ENCODE measurements around the gene SESTD1.
"Not testable (repeated sequence)": the region's sequence is repeated elsewhere in the genome, so short reads cannot be mapped to it uniquely, and the experiment has no call there.

Gene SESTD1

DNA sequence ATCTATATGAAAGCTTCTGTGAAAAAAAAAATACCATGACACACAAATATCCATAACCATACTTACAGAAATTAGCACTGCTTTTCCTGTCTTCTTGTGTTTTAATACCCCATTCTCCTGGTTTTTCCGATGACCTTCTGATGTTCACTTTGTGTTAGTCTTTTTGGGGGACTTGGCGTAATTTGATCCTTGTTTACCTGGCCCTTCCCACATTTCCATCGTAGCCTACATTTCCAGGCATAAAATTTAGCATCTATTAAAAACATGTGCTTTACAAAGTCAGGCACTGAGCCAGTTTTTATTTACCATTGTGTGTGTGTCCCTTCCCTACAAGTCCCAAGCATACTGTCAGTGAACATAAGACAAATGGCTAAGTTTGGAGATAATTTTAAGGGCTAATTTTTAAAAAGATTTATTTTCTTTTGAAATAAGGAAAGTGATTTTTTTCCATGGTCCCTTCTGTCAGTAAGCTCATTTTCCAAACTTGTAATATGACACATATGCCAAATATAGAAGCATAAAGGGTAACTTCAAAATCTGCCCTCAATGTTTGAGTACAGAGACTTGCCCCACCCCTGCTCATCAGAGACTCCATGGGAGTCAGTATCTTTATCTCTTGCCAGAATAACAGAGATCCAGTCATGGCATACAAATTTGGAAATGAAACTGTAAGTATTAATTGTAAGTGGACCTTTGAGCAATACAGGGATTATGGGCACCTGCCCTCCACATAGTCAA is 27.3 kb downstream of the SESTD1 start:
- DNase-seq: no peak

GRCh38 chr2:179235463-179236108 is 29.0 kb downstream of the SESTD1 start:
- no peak for DNase-seq

GRCh38 chr2:179234658-179235240 is 29.9 kb downstream of the SESTD1 start:
- no peak for DNase-seq

- no peak for DNase-seq
Measured at GRCh38 chr2:179233626-179234430, 30.8 kb downstream of the SESTD1 start.

DNA sequence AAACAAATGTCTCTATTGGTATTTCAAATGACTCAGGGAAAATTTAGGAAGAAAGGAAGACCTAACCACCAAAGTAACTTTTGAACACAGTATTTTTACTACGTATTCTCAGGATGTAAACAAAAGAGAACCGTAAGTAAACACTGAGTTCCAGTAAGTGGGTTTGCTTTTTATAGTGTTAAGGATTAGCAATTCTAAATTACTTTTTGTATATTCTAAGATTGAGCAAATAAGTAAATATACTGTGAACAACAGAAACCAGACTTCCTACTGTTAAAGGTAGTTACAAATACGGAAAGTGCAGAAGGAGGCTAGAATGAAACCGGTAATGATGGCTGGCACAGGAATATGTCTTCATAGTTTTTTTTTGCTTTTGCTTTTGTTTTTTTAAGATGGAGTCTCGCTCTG is 31.5 kb downstream of the SESTD1 start:
- no peak for DNase-seq

DNA sequence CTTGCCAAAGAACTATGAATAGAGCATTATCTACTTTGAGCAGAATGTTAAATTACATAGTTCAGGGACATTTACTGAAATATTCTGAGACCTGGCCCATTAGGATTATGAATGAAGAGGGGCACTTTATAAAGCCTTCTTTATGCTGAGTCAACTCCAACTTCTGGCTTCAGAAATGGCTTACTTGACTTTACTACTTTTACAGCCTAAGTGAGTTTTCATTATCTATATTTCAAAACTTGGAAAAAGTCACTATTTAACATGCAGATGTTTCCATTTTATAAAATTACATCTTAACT is 37.7 kb downstream of the SESTD1 start:
- DNase-seq: no peak

GRCh38 chr2:179226203-179226960 is 38.2 kb downstream of the SESTD1 start:
- no peak for DNase-seq

GRCh38 chr2:179224361-179224760 is 40.3 kb downstream of the SESTD1 start:
- DNase-seq: no peak

DNA sequence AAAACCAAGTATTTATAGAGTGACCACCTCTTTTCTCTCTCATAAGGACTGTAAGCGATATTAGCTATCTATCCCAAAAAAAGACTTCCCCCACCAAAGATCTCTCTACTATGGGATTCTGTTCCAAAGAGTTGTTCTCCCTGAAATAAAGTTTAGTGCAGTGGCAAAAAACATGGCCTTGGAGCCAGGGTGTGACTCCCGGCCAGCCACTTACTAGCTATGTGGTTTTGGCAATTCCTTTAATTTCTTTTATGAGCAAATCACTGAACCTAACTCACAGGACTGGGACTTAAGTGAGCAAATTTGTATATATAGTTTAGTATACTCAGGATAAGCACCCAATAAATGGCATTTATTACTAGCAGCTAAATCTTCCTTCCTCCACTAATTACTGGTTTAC is 42.6 kb downstream of the SESTD1 start:
- no peak for DNase-seq

DNA sequence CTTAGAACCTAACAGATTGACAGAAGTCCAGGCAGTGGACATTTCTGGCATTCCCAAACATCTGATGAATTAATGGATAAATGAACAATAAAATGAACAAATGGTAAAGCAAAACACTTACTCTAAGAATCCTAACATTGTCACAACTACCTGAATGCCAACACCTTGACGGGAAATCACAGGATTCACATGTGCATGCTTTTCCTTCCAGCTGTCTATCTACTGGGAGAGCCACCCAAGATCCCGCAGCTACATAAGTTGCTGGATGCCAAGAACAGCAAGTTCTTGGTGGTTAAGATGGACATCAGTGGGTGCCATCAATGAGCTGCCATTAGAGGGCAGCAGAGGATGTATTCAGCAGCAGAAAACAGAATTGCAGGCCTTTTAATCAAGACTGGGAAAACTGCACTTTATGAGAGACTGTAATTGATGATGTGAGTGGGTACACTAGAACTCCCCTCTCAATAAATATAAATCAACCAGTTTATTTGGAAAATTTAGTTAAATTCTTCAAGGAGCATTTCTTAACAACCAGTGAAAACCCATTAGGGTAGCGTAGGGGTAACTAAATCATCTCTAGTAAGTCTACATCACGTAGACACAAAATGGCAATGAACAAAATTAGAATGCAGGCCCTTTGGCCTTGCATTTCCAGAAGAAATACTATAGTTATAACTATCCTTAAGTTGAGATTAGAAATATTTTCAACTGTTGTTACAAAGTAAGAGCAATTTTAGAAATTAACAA is 45.6 kb downstream of the SESTD1 start:
- no peak for DNase-seq

GRCh38 chr2:179214671-179215070 is 50.0 kb downstream of the SESTD1 start:
- not testable (repeated sequence) for DNase-seq

GRCh38 chr2:179211355-179211754 is 53.3 kb downstream of the SESTD1 start:
- no peak for DNase-seq

GRCh38 chr2:179208277-179208676 is 56.4 kb downstream of the SESTD1 start:
- DNase-seq: not testable (repeated sequence)

GRCh38 chr2:179207047-179207446 is 57.6 kb downstream of the SESTD1 start:
- DNase-seq: no peak

GRCh38 chr2:179201869-179202268 is 62.8 kb downstream of the SESTD1 start:
- no peak for DNase-seq

- DNase-seq: not testable (repeated sequence)
Measured at GRCh38 chr2:179195926-179196590, 68.6 kb downstream of the SESTD1 start.

GRCh38 chr2:179195141-179195540 is 69.5 kb downstream of the SESTD1 start:
- no peak for DNase-seq

DNA sequence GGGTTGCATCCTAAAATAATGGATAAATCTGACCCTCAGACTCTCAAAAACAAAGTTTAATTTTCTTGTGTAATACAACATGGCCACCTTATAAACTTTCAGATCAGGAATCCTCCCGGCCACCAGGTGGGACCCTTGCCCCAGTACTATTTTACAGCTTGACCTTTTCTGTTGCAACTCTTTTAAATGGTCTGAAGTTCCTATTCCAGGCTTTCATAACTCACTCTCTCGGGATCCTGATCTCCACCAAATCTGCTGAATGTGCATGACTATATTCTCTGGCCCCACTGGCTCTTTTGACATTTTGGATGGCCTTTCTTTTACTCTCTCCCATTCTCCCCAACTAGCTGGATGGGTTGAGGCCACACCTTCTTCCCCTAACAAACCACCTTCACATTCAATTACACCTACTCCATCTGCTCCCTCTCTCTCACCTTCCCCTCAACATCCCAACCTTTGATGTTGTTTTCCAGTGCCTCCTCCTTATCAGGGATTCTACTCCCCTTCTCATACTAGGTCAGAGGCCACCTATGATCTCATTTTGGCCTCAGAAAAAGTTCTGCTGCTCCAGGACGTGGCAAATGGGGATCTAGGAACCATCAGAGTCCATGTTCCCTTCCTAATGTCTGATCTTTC is 70.8 kb downstream of the SESTD1 start:
- DNase-seq: no peak

DNA sequence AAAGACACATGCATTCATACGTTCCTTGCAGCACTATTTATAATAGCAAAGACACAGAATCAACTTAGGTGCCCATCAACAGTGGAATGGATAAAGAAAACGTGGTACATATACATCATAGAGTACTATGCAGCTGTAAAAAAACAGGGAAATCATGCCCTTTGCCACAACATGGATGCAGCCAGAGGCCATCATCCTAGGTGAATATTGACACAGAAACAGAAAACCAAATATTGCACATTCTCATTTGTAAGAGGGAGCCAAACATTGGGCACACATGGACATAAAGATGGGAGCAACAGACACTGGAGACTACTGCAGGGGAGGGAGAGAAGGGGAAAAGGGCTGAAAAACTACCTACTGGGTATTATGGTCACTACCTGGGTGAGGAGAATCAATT is 73.5 kb downstream of the SESTD1 start:
- no peak for DNase-seq

DNA sequence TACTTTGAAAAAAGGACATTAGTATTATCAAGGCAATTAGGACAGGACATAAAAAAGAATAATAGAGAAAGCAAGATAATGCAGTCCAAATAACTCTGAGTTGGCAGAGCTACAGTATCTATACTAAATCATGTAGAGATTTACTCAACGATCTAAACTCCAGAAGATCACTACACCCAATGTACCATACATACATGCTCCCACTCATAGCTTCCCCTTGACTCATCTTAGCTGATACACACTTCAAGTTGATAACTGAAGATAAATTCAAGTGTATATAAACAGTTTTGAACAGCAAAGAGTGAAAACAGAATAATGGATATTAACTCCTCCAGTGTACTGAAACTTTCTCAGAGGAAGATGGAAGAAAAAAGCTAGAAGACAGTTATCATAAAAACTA is 78.5 kb downstream of the SESTD1 start:
- DNase-seq: no peak

- no peak for DNase-seq
Measured at GRCh38 chr2:179184610-179185009, 80.0 kb downstream of the SESTD1 start.
